ENCODE measurements around the gene SLC22A23.

Gene SLC22A23

DNA sequence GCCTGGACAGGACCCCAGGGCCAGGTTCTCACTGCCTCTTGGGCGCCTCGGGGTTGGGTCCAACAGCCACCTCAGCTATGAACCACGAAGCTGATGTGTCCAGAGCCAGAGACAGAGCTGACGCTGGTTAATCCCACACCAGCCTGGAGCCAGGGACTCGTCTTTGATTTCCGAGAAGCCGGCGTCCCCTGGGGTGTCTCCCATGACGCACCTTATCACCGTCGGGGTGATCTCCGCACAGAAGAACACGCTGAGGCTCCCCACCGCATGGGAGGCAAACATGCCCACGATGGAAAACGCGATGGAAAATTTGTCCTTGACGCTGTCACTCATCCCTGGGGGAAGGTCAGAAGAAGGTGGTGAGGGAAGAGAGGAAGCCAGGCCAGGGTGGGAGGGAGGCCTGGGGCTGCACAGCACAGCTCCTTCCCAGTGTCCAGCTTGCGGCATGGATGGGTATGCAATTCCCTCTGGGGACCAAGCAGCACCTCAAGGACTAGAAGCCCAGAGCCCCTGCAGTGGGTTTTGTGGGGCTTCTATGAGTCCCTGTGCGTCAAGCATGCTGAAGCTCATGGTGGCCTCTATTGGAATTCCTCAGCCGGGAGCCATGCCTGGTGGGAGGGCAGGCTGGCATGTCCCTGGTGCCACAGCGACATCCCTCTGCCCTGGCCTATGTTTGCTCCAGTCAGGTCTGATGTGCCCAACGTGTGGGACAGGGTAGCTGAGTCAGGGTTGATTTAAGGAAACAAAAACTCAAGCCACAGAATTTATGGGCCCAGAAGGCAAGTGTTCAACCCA, 173.0 kb downstream of the SLC22A23 start:
- Histone ChIP-seq H3K27me3 (ENCODE audit: insufficient read depth, low read length, poor library complexity) (no peaks in the 10 kb centered on the region), H2AFZ (ENCODE audit: low read depth, low read length) (no peak overlapping the region), H3K4me2 (ENCODE audit: insufficient read depth, low read length) (no peak overlapping the region), H3K36me3 (ENCODE audit: insufficient read depth, low read length) (peaks cover 6% of the 10 kb centered on the region; the same call in 1 of the 2 replicates), H3K27ac (ENCODE audit: low read length) (no peak overlapping the region), H3K9ac (ENCODE audit: low read depth, low read length) (no peak overlapping the region), H3K4me3 (ENCODE audit: low read depth in 1 of 2, low read length in 2 of 2) (no peak overlapping the region), H4K20me1 (ENCODE audit: insufficient read depth, low read length) (peaks cover 39% of the 10 kb centered on the region), H3K4me1 (ENCODE audit: insufficient read depth, low read length) (no peaks in the 10 kb centered on the region), H3K79me2 (ENCODE audit: insufficient read depth, low read length) (no peaks in the 10 kb centered on the region), H3K9me3 (ENCODE audit: insufficient read depth, low read length, severe bottlenecking) (no peaks in the 10 kb centered on the region)
- TF ChIP-seq, protein P1, sequence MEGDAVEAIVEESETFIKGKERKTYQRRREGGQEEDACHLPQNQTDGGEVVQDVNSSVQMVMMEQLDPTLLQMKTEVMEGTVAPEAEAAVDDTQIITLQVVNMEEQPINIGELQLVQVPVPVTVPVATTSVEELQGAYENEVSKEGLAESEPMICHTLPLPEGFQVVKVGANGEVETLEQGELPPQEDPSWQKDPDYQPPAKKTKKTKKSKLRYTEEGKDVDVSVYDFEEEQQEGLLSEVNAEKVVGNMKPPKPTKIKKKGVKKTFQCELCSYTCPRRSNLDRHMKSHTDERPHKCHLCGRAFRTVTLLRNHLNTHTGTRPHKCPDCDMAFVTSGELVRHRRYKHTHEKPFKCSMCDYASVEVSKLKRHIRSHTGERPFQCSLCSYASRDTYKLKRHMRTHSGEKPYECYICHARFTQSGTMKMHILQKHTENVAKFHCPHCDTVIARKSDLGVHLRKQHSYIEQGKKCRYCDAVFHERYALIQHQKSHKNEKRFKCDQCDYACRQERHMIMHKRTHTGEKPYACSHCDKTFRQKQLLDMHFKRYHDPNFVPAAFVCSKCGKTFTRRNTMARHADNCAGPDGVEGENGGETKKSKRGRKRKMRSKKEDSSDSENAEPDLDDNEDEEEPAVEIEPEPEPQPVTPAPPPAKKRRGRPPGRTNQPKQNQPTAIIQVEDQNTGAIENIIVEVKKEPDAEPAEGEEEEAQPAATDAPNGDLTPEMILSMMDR (IDR thresholded peaks at IDR 0.05; ENCODE audit: borderline replicate concordance, extremely low read depth, low read length, poor library complexity, severe bottlenecking) = no peak
- no peak for TF ChIP-seq EZH2 (IDR thresholded peaks at IDR 0.05; ENCODE audit: borderline replicate concordance, low read depth, low read length, severe bottlenecking)
- DNase-seq (no peak), ATAC-seq (ENCODE audit: insufficient read depth, low read depth) (no peak)

GRCh38 chr6:3283241-3283640, 173.6 kb downstream of the SLC22A23 start:
- no peaks in the 10 kb centered on the region for H3K9me3 ChIP-seq (ENCODE audit: insufficient read depth, low read length, severe bottlenecking)
- H3K36me3 ChIP-seq (ENCODE audit: insufficient read depth, low read length) = peaks cover 6% of the 10 kb centered on the region; the same call in 1 of the 2 replicates
- H3K79me2 ChIP-seq (ENCODE audit: insufficient read depth, low read length) = no peaks in the 10 kb centered on the region
- H3K4me3 ChIP-seq (ENCODE audit: low read depth in 1 of 2, low read length in 2 of 2) = no peak overlapping the region
- no peak overlapping the region for H3K9ac ChIP-seq (ENCODE audit: low read depth, low read length)
- H3K4me1 ChIP-seq (ENCODE audit: insufficient read depth, low read length) = no peaks in the 10 kb centered on the region
- H3K27me3 ChIP-seq (ENCODE audit: insufficient read depth, low read length, poor library complexity) = no peaks in the 10 kb centered on the region
- TF ChIP-seq, protein P1 (IDR thresholded peaks at IDR 0.05; ENCODE audit: borderline replicate concordance, extremely low read depth, low read length, poor library complexity, severe bottlenecking) = no peak
- no peak for TF ChIP-seq EZH2 (IDR thresholded peaks at IDR 0.05; ENCODE audit: borderline replicate concordance, low read depth, low read length, severe bottlenecking)
- peaks cover 45% of the 10 kb centered on the region for H4K20me1 ChIP-seq (ENCODE audit: insufficient read depth, low read length)
- H3K4me2 ChIP-seq (ENCODE audit: insufficient read depth, low read length) = no peak overlapping the region
- DNase-seq (no peak), ATAC-seq (ENCODE audit: insufficient read depth, low read depth) (no peak)
- no peak overlapping the region for H2AFZ ChIP-seq (ENCODE audit: low read depth, low read length)
- H3K27ac ChIP-seq (ENCODE audit: low read length) = no peak overlapping the region

GRCh38 chr6:3282476-3283236, 174.2 kb downstream of the SLC22A23 start:
- Histone ChIP-seq H3K27me3 (ENCODE audit: insufficient read depth, low read length, poor library complexity) (no peaks in the 10 kb centered on the region), H3K4me2 (ENCODE audit: insufficient read depth, low read length) (no peak overlapping the region), H2AFZ (ENCODE audit: low read depth, low read length) (no peak overlapping the region), H3K9ac (ENCODE audit: low read depth, low read length) (no peak overlapping the region), H4K20me1 (ENCODE audit: insufficient read depth, low read length) (peaks cover 51% of the 10 kb centered on the region), H3K36me3 (ENCODE audit: insufficient read depth, low read length) (peaks cover 9% of the 10 kb centered on the region; the same call in 1 of the 2 replicates), H3K27ac (ENCODE audit: low read length) (no peak overlapping the region), H3K79me2 (ENCODE audit: insufficient read depth, low read length) (no peaks in the 10 kb centered on the region), H3K9me3 (ENCODE audit: insufficient read depth, low read length, severe bottlenecking) (no peaks in the 10 kb centered on the region), H3K4me1 (ENCODE audit: insufficient read depth, low read length) (no peaks in the 10 kb centered on the region), H3K4me3 (ENCODE audit: low read depth in 1 of 2, low read length in 2 of 2) (no peak overlapping the region)
- ATAC-seq (ENCODE audit: insufficient read depth, low read depth) (no peak), DNase-seq (no peak)
- TF ChIP-seq EZH2 (IDR thresholded peaks at IDR 0.05; ENCODE audit: borderline replicate concordance, low read depth, low read length, severe bottlenecking) = no peak
- TF ChIP-seq, protein P1 (IDR thresholded peaks at IDR 0.05; ENCODE audit: borderline replicate concordance, extremely low read depth, low read length, poor library complexity, severe bottlenecking) = no peak

All from DND-41 (cell line).